HG03354 (cell line): Measurements from ENCODE around the gene KY.

Experiments
- ATAC-seq: cut with Tn5 transposase; IDR thresholded peaks from one replicate; pipeline ENCODE4 v1.9.1; 2021; ENCODE audit warnings: mild to moderate bottlenecking; ENCODE audit not compliant: unreplicated experiment, poor library complexity, severe bottlenecking

KY gene

GRCh38 chr3:134624537-134625287, 26.1 kb downstream of the KY start:
- no peak for ATAC-seq

- no peak for ATAC-seq
Observed at GRCh38 chr3:134623615-134624245, 27.1 kb downstream of the KY start.

GRCh38 chr3:134622806-134623365, 27.9 kb downstream of the KY start:
- no peak for ATAC-seq

GRCh38 chr3:134621854-134622253, 29.0 kb downstream of the KY start:
- no peak for ATAC-seq

GRCh38 chr3:134620476-134621115, 30.2 kb downstream of the KY start:
- no peak for ATAC-seq

GRCh38 chr3:134619884-134620445, 30.9 kb downstream of the KY start:
- ATAC-seq, result no peak

GRCh38 chr3:134619301-134619615, 31.6 kb downstream of the KY start:
- ATAC-seq, result no peak

GRCh38 chr3:134618478-134619300, 32.1 kb downstream of the KY start:
- no peak for ATAC-seq

GRCh38 chr3:134617608-134618477, 33.0 kb downstream of the KY start:
- no peak for ATAC-seq

GRCh38 chr3:134615743-134616142, 35.1 kb downstream of the KY start:
- no peak for ATAC-seq

- ATAC-seq, result no peak
Observed at GRCh38 chr3:134614955-134615354, 35.9 kb downstream of the KY start.

GRCh38 chr3:134613006-134613520, 37.8 kb downstream of the KY start:
- no peak for ATAC-seq

- ATAC-seq, result no peak
Observed at GRCh38 chr3:134611516-134611915, 39.3 kb downstream of the KY start.

GRCh38 chr3:134610432-134611385, 40.1 kb downstream of the KY start:
- no peak for ATAC-seq

- no peak for ATAC-seq
Observed at GRCh38 chr3:134609821-134610431, 40.9 kb downstream of the KY start.

GRCh38 chr3:134608771-134609435, 41.9 kb downstream of the KY start:
- ATAC-seq, result no peak
